Daoy (cell line): Measurements from ENCODE around the gene PLXNA4. TPM values are rescaled to one million over a fixed set of nuclear protein-coding genes. Genes with fewer than 3 reads are reported as not detected.
A peak's percentile ranks its signal among the peaks of the same experiment; 100 is the strongest.

ENCODE experiments used
- DNase-seq: peaks from one replicate; pipeline ENCODE4 v3.0.0-alpha.2; 2015; ENCODE audit warnings: low read depth
- total RNA-seq: library from RNA; depleted of rRNA; stranded (reverse); fragments of >200 nt; shearing (Covaris generic); gene quantifications from 2 replicates; pipeline ENCODE4 v1.2.3, GENCODE V29; 2014

PLXNA4 gene
- total RNA-seq, 1 experiment from 2014 or later = 0.69 TPM

- no peak for DNase-seq
Measured at GRCh38 chr7:132091706-132092105, 484.6 kb downstream of the PLXNA4 start.

GRCh38 chr7:132090444-132090843 is 485.8 kb downstream of the PLXNA4 start:
- DNase-seq = no peak

GRCh38 chr7:132089356-132089755 is 486.9 kb downstream of the PLXNA4 start:
- DNase-seq = no peak

- DNase-seq = no peak
Measured at GRCh38 chr7:132087421-132087820, 488.8 kb downstream of the PLXNA4 start.

GRCh38 chr7:132084776-132085388 is 491.4 kb downstream of the PLXNA4 start:
- peak; percentile 50 for DNase-seq

- no peak for DNase-seq
Measured at GRCh38 chr7:132083537-132084123, 492.6 kb downstream of the PLXNA4 start.

GRCh38 chr7:132083126-132083525 is 493.1 kb downstream of the PLXNA4 start:
- no peak for DNase-seq

- DNase-seq = no peak
Measured at GRCh38 chr7:132082394-132082793, 493.9 kb downstream of the PLXNA4 start.

- DNase-seq = no peak
Measured at GRCh38 chr7:132081686-132082085, 494.6 kb downstream of the PLXNA4 start.

- DNase-seq = no peak
Measured at GRCh38 chr7:132080967-132081668, 495.2 kb downstream of the PLXNA4 start.

- DNase-seq = no peak
Measured at GRCh38 chr7:132080467-132080866, 495.8 kb downstream of the PLXNA4 start.

GRCh38 chr7:132078891-132079735 is 497.2 kb downstream of the PLXNA4 start:
- DNase-seq = no peak

GRCh38 chr7:132077971-132078685 is 498.1 kb downstream of the PLXNA4 start:
- no peak for DNase-seq

- no peak for DNase-seq
Measured at GRCh38 chr7:132076301-132077035, 499.8 kb downstream of the PLXNA4 start.

GRCh38 chr7:132075515-132075914 is 500.8 kb downstream of the PLXNA4 start:
- DNase-seq = no peak

- DNase-seq = no peak
Measured at GRCh38 chr7:132073920-132074589, 502.2 kb downstream of the PLXNA4 start.
